ENCODE data around the gene C11orf91. TPM values are rescaled to one million over a fixed set of nuclear protein-coding genes. Genes with fewer than 3 reads are reported as not detected.

Gene C11orf91
- total and polyA plus RNA-seq, 2 of the 8 experiments (the other 6 are each of a cell fraction or from before 2014, with no cell fraction given): not detected

- TF ChIP-seq CHD7 (IDR thresholded peaks at IDR 0.05; ENCODE audit: insufficient replicate concordance, low read length) (no peak), ATF3 (IDR thresholded peaks at IDR 0.05; ENCODE audit: insufficient read depth, low read depth, low read length) (no peak)
These were observed 48.6 kb downstream of the C11orf91 start (continued) for GRCh38 chr11:33651990-33652389.

Measured in H1 (cell line).